ENCODE measurements around the gene CEP89.
"Not testable (repeated sequence)": the region's sequence is repeated elsewhere in the genome, so short reads cannot be mapped to it uniquely, and the experiment has no call there.

Gene CEP89

GRCh38 chr19:32857584-32857983 is 114.2 kb downstream of the CEP89 start:
- FAIRE-seq (no peak), DNase-seq (ENCODE audit: insufficient read length, low spot score) (no peak)
- no peak for TF ChIP-seq CTCF (IDR thresholded peaks at IDR 0.05; ENCODE audit: insufficient read depth, missing control alignments)

- not testable (repeated sequence) for FAIRE-seq; DNase-seq (ENCODE audit: insufficient read length, low spot score)
Measured at GRCh38 chr19:32856818-32857217, 114.9 kb downstream of the CEP89 start.

GRCh38 chr19:32852216-32852615 is 119.5 kb downstream of the CEP89 start:
- no peak for TF ChIP-seq CTCF (IDR thresholded peaks at IDR 0.05; ENCODE audit: insufficient read depth, missing control alignments)
- FAIRE-seq (no peak), DNase-seq (ENCODE audit: insufficient read length, low spot score) (no peak)

- not testable (repeated sequence) for FAIRE-seq; DNase-seq (ENCODE audit: insufficient read length, low spot score)
Measured at GRCh38 chr19:32848035-32848434, 123.7 kb downstream of the CEP89 start.

GRCh38 chr19:32843716-32844245 is 128.0 kb downstream of the CEP89 start:
- no peak for TF ChIP-seq CTCF (IDR thresholded peaks at IDR 0.05; ENCODE audit: insufficient read depth, missing control alignments)
- FAIRE-seq = no peak
- no peak for DNase-seq (ENCODE audit: insufficient read length, low spot score)

- no peak for TF ChIP-seq CTCF (IDR thresholded peaks at IDR 0.05; ENCODE audit: insufficient read depth, missing control alignments)
- FAIRE-seq (no peak), DNase-seq (ENCODE audit: insufficient read length, low spot score) (no peak)
Measured at GRCh38 chr19:32842061-32842460, 129.7 kb downstream of the CEP89 start.

GRCh38 chr19:32837531-32837930 is 134.2 kb downstream of the CEP89 start:
- DNase-seq (ENCODE audit: insufficient read length, low spot score) = no peak
- no peak for FAIRE-seq
- TF ChIP-seq CTCF (IDR thresholded peaks at IDR 0.05; ENCODE audit: insufficient read depth, missing control alignments) = no peak

GRCh38 chr19:32833388-32833787 is 138.4 kb downstream of the CEP89 start:
- FAIRE-seq; DNase-seq (ENCODE audit: insufficient read length, low spot score): not testable (repeated sequence)

- FAIRE-seq = not testable (repeated sequence)
Measured at GRCh38 chr19:32832825-32833224, 138.9 kb downstream of the CEP89 start.

GRCh38 chr19:32832094-32832493 is 139.7 kb downstream of the CEP89 start:
- FAIRE-seq; DNase-seq (ENCODE audit: insufficient read length, low spot score): not testable (repeated sequence)

More at GRCh38 chr19:32832825-32833224, 138.9 kb downstream of the CEP89 start:
- not testable (repeated sequence) for DNase-seq (ENCODE audit: insufficient read length, low spot score)

Measured in D721Med (cell line).